Stimulated activated effector memory CD8-positive, alpha-beta T cell treated with anti-CD3 and anti-CD28 coated beads, Interleukin-12 subunit alpha, Interleukin-12 subunit beta, amount 100 ng/mL, for 72 hours (primary cell): ENCODE results near the gene PCED1B.
"Not testable (repeated sequence)": the region's sequence is repeated elsewhere in the genome, so short reads cannot be mapped to it uniquely, and the experiment has no call there.

ENCODE experiments used
- ATAC-seq: fragments of 150-1000 bp; cut with Tn5 transposase; 2 replicates; pipeline ENCODE4 v1.10.0; 2021
- DNase-seq, 2 donors: peaks; one replicate each; pipeline ENCODE4 v3.0.0; 2021 to 2022; ENCODE audit warnings: low spot score in 2 of 2
- H3K27ac Mint-ChIP-seq: one replicate; pipeline ENCODE4 v1.8.0; 2022; ENCODE audit warnings: mild to moderate bottlenecking, mixed read lengths
- H3K36me3 Mint-ChIP-seq: one replicate; pipeline ENCODE4 v1.8.0; 2022; ENCODE audit warnings: mild to moderate bottlenecking, mixed read lengths
- H3K4me1 Mint-ChIP-seq: one replicate; pipeline ENCODE4 v1.8.0; 2022; ENCODE audit warnings: mixed read lengths
- H3K4me3 Mint-ChIP-seq: one replicate; pipeline ENCODE4 v1.8.0; 2022; ENCODE audit warnings: mild to moderate bottlenecking, mixed read lengths
- H3K9me3 Mint-ChIP-seq: one replicate; pipeline ENCODE4 v1.8.0; 2022; ENCODE audit warnings: mixed read lengths

Gene PCED1B

GRCh38 chr12:47206450-47207339 is 127.3 kb downstream of the PCED1B start:
- ATAC-seq = peak; percentile 79
- DNase-seq = peak in 1 of 2 donors; percentile 50
- Mint-ChIP-seq H3K36me3 (peaks cover 92% of the 10 kb centered on the region), H3K27ac (peak overlapping the region; percentile 79), H3K4me1 (peaks cover 74% of the 10 kb centered on the region), H3K4me3 (peak overlapping the region; percentile 99), H3K9me3 (no peaks in the 10 kb centered on the region)

GRCh38 chr12:47207340-47207717 is 127.9 kb downstream of the PCED1B start:
- Mint-ChIP-seq H3K9me3 (no peaks in the 10 kb centered on the region), H3K4me3 (peak overlapping the region; percentile 99), H3K4me1 (peaks cover 80% of the 10 kb centered on the region), H3K27ac (peak overlapping the region; percentile 79), H3K36me3 (peaks cover 98% of the 10 kb centered on the region)
- ATAC-seq (peak; percentile 50), DNase-seq (no peak)

DNA sequence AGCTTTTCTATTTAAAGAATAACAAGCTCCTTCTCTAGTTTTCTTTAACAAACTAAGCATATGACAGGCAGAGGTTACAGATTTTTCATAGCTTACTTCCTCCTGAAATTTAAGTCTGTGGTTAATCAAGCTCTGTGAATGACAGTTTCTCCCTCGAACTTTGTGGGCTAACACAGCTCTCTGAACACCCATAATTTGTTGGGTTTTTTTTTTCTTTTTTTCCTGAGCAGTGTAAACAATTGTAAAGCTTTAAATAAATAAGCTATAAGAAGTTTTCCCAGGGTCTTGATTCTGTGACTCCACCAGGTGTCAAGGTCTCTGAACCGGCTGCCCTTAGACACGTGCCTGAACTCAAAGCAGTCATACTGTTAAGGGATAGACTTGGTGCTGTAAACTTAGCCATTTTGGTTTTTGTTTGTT is 128.4 kb downstream of the PCED1B start:
- peaks cover 96% of the 10 kb centered on the region for H3K36me3 Mint-ChIP-seq
- ATAC-seq (peak; percentile 48), DNase-seq (peak in 1 of 2 donors; percentile 48)
- peak overlapping the region; percentile 79 for H3K27ac Mint-ChIP-seq
- no peaks in the 10 kb centered on the region for H3K9me3 Mint-ChIP-seq
- peak overlapping the region; percentile 99 for H3K4me3 Mint-ChIP-seq
- H3K4me1 Mint-ChIP-seq = peaks cover 81% of the 10 kb centered on the region

GRCh38 chr12:47209014-47209413 is 129.6 kb downstream of the PCED1B start:
- H3K27ac Mint-ChIP-seq = peak overlapping the region; percentile 79
- peaks cover 85% of the 10 kb centered on the region for H3K4me1 Mint-ChIP-seq
- ATAC-seq (no peak), DNase-seq (no peak)
- H3K36me3 Mint-ChIP-seq = peaks cover 89% of the 10 kb centered on the region
- no peaks in the 10 kb centered on the region for H3K9me3 Mint-ChIP-seq
- H3K4me3 Mint-ChIP-seq = peak overlapping the region; percentile 99

DNA sequence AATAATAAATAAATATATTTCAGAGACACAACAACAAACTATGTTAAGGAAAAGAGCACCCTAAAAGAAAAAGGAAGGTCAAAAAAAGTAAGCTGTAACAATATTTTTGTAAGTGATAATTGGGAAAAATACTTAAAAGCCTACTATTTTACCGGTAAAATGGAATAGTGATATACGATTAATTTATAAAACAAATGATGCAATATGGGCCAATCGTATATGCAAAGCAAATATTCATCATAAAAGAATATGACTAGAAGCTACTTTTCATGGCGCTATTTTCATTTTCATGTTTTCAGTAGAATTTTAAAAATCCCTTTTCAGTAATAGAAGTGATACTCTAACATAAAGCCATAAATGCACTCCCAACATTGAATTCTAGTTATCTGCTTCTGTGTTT is 131.4 kb downstream of the PCED1B start:
- Mint-ChIP-seq H3K36me3 (peaks cover 89% of the 10 kb centered on the region), H3K4me1 (peaks cover 72% of the 10 kb centered on the region), H3K4me3 (peak overlapping the region; percentile 99), H3K9me3 (no peaks in the 10 kb centered on the region), H3K27ac (peak overlapping the region; percentile 100)
- no peak for DNase-seq
- no peak for ATAC-seq

DNA sequence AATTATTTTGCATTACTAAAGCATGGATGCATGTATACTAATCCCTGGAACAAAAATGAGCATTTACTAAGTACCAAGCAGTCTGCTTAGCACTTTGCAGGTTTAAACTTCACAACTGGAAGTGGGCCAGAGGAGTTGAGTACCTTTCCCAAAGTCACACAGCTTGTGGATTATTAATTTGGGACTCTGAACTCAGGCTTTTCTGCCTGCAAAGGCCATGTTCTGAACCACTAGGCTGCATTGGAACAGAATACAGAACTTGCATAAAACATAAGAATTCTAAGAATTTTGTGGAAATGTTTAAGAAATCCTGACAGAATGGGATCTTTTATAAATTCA is 133.2 kb downstream of the PCED1B start:
- DNase-seq (no peak), ATAC-seq (no peak)
- no peaks in the 10 kb centered on the region for H3K9me3 Mint-ChIP-seq
- H3K27ac Mint-ChIP-seq = peak overlapping the region; percentile 100
- H3K4me1 Mint-ChIP-seq = peaks cover 63% of the 10 kb centered on the region
- peak overlapping the region; percentile 99 for H3K4me3 Mint-ChIP-seq
- H3K36me3 Mint-ChIP-seq = peaks cover 89% of the 10 kb centered on the region

DNA sequence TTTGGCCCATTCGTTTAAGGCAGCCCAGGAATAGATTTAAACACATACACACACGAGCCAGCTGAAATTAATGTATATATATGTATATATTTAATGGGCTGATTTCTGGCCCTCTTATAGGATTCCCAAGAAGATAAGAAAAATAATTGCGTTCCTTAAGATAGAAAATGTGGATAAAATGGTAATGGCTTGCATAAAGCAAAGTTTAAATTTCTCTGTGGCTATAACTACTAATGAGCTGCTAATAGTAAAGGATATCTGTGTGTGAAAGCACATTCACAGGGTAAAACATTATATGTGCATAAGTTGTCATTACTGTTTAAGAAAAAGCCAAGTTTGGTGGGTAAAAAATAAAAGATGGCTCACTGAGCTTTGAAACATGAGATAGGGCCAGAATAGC is 134.0 kb downstream of the PCED1B start:
- H3K9me3 Mint-ChIP-seq = no peaks in the 10 kb centered on the region
- peaks cover 62% of the 10 kb centered on the region for H3K4me1 Mint-ChIP-seq
- DNase-seq = no peak
- peaks cover 89% of the 10 kb centered on the region for H3K36me3 Mint-ChIP-seq
- no peak for ATAC-seq
- H3K4me3 Mint-ChIP-seq = peak overlapping the region; percentile 99
- peak overlapping the region; percentile 100 for H3K27ac Mint-ChIP-seq

DNA sequence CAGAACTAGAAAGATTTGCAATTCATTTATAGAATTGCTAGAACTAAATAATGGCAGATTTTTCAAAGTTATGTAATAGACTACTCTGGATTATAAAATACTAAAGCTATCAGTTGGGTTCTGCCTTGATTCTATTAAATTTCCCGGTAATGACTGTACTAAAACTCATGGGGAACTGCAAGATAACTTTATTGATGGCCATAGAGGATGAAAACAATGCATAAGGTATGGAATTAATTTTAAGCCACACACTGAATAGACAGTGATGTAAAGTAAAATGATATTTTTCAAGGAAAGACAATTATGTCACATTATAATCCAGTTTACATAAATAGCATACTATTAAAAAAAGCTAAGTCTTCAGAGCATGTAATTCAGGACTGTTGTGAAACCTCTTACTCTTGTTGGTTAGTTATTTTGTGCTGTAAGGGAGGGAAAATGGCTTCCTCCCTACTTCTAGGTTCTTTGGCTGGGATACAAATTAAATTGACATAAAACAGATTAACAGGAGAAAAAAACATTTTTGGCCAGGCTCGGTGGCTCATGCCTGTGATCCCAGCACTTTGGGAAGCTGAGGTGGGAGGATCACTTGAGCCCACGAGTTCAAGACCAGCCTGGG is 134.7 kb downstream of the PCED1B start:
- ATAC-seq = no peak
- Mint-ChIP-seq H3K36me3 (peaks cover 89% of the 10 kb centered on the region), H3K27ac (peak overlapping the region; percentile 100), H3K4me1 (peaks cover 56% of the 10 kb centered on the region), H3K4me3 (peak overlapping the region; percentile 99), H3K9me3 (no peaks in the 10 kb centered on the region)
- peak in 1 of 2 donors; percentile 49 for DNase-seq

GRCh38 chr12:47214771-47215170 is 135.3 kb downstream of the PCED1B start:
- peaks cover 49% of the 10 kb centered on the region for H3K4me1 Mint-ChIP-seq
- H3K4me3 Mint-ChIP-seq = peak overlapping the region; percentile 99
- H3K27ac Mint-ChIP-seq = peak overlapping the region; percentile 100
- H3K36me3 Mint-ChIP-seq = peaks cover 89% of the 10 kb centered on the region
- DNase-seq (no peak), ATAC-seq (no peak)
- H3K9me3 Mint-ChIP-seq = no peaks in the 10 kb centered on the region

GRCh38 chr12:47216150-47216677 is 136.8 kb downstream of the PCED1B start:
- Mint-ChIP-seq H3K4me3 (peak overlapping the region; percentile 99), H3K9me3 (no peaks in the 10 kb centered on the region), H3K27ac (peak overlapping the region; percentile 100), H3K4me1 (peaks cover 50% of the 10 kb centered on the region), H3K36me3 (peaks cover 89% of the 10 kb centered on the region)
- DNase-seq = peak; percentile 42 to 87
- ATAC-seq = peak; percentile 76

DNA sequence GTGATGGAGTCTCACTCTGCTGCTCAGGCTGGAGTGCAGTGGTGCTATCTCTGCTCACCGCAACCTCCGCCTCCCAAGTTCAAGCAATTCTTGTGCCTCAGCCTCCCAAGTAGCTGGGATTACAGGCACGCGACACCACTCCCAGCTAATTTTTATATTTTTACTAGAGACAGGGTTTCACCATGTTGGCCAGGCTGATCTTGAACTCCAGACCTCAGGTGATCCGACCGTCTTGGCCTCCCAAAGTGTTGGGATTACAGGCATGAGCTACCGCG is 138.1 kb downstream of the PCED1B start:
- DNase-seq, ATAC-seq, H3K9me3 Mint-ChIP-seq: not testable (repeated sequence)
- Mint-ChIP-seq H3K36me3 (peaks cover 89% of the 10 kb centered on the region), H3K4me3 (peak overlapping the region; percentile 99), H3K4me1 (peaks cover 50% of the 10 kb centered on the region), H3K27ac (peak overlapping the region; percentile 100)

DNA sequence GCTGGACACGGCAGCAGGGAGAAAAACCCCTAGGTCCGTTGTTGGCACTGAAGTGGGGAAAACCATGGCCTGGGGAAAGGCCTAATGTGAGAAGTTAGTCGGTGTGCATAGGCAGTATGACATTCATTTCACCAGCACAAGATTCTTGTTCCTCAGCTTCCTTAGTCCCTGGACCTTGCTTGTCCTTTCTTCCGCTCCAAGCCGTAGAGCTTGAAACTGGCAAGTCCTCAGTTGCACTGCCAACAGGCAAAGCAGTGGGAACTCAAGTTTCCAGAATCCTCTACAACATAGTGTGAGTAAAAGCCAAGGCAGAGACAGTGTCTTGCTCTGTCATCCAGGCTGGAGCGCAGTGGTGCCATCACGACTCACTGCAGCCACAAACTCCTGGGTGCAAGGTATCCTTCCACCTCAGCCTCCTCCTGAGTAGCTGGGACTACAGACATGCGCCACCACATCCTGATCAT is 138.8 kb downstream of the PCED1B start:
- peaks cover 53% of the 10 kb centered on the region for H3K4me1 Mint-ChIP-seq
- H3K36me3 Mint-ChIP-seq = peaks cover 96% of the 10 kb centered on the region
- H3K27ac Mint-ChIP-seq = peak overlapping the region; percentile 100
- ATAC-seq (peak; percentile 55), DNase-seq (peak in 1 of 2 donors; percentile 71)
- peak overlapping the region; percentile 99 for H3K4me3 Mint-ChIP-seq
- no peaks in the 10 kb centered on the region for H3K9me3 Mint-ChIP-seq

DNA sequence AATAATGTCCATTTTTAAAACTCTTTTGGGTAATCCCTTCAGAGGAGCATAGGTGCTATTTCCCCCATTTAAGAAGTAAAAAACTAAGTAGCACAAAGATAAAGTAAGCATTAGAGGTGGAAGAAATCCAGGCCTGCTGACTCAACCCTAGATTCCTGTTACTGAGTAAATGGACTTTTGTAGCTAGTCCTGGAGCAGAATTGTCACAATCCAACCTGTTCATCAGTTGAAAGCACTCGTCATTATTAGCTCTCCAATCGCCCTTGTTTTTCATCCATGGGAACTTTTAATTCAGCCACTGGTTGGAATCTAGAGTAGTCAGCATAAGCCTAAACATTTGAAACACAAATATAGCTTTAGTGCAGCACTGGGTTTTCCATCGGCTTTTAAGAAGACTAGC is 139.8 kb downstream of the PCED1B start:
- peaks cover 51% of the 10 kb centered on the region for H3K4me1 Mint-ChIP-seq
- ATAC-seq (no peak), DNase-seq (peak in 1 of 2 donors; percentile 46)
- H3K9me3 Mint-ChIP-seq = no peaks in the 10 kb centered on the region
- peak overlapping the region; percentile 47 for H3K27ac Mint-ChIP-seq
- peak overlapping the region; percentile 99 for H3K4me3 Mint-ChIP-seq
- peaks cover 100% of the 10 kb centered on the region for H3K36me3 Mint-ChIP-seq

- H3K27ac Mint-ChIP-seq = peak overlapping the region; percentile 78
- peaks cover 100% of the 10 kb centered on the region for H3K36me3 Mint-ChIP-seq
- peak overlapping the region; percentile 71 for H3K4me3 Mint-ChIP-seq
- ATAC-seq (no peak), DNase-seq (peak in 1 of 2 donors; percentile 43)
- peaks cover 69% of the 10 kb centered on the region for H3K4me1 Mint-ChIP-seq
- H3K9me3 Mint-ChIP-seq = no peaks in the 10 kb centered on the region
Measured at GRCh38 chr12:47221256-47222023, 142.0 kb downstream of the PCED1B start.

DNA sequence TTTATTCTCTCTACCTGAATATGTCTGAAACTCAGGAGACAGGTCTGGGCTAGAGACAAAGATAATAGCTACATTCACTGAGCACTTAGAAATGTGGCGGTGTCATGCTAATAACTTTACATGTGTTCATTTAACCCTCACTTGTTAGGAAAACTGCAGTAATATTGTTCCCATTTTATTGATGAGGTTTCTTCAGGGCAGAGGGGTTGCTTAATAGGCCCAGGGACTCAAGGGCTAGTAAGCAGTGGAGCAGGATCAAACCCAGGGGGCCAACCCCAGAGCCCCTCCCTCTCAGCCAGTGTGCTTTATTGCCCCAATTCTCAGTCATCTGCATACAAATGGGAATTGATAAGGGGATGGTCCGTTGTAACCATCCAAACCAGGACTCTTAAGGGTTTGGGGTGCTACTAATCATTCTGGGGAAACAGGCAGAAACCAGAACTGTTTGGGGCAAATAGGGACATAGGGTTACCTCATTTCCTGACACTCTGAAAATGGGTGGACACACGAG is 143.2 kb downstream of the PCED1B start:
- no peaks in the 10 kb centered on the region for H3K9me3 Mint-ChIP-seq
- H3K4me1 Mint-ChIP-seq = peaks cover 61% of the 10 kb centered on the region
- peak overlapping the region; percentile 93 for H3K27ac Mint-ChIP-seq
- peaks cover 100% of the 10 kb centered on the region for H3K36me3 Mint-ChIP-seq
- peak in 1 of 2 donors; percentile 48 for DNase-seq
- peak; percentile 39 for ATAC-seq
- peak overlapping the region; percentile 71 for H3K4me3 Mint-ChIP-seq
